Esophagus muscularis mucosa (tissue), 3 donors: Measurements from ENCODE around the gene SAMD4A.

Source experiments
- CTCF ChIP-seq, 3 experiments: fragments of 200-600 bp in 2 of 3; fragments of 450-650 bp in 1 of 3; sonication (generic) in 2 of 3; IDR thresholded peaks; one replicate each; pipeline ENCODE4 v1.5.1; 2017 to 2019; ENCODE audit warnings: antibody characterized with exemption in 3 of 3, mild to moderate bottlenecking in 2 of 3, moderate library complexity in 1 of 3
- POLR2A ChIP-seq: fragments of 450-650 bp; IDR thresholded peaks from one replicate; pipeline ENCODE4 v1.6.1; 2017; ENCODE audit warnings: antibody characterized with exemption, moderate library complexity, mild to moderate bottlenecking, low read depth
- POLR2AphosphoS5 ChIP-seq, 2 donors: sonication (generic); formaldehyde crosslinking; IDR thresholded peaks; one replicate each; pipeline ENCODE4 v1.6.1; 2017; ENCODE audit warnings: antibody characterized with exemption in 2 of 2

- TF ChIP-seq CTCF (IDR thresholded peaks at IDR 0.05) (no peak), POLR2AphosphoS5 (IDR thresholded peaks at IDR 0.05) (no peak), POLR2A (no peak)
Observed at GRCh38 chr14:54643696-54644176, 76.8 kb downstream of the SAMD4A start.
